Retina (tissue), 1 donor: ENCODE data around the gene PPIL6.

ENCODE experiments used
- DNase-seq: peaks from one replicate; pipeline ENCODE4 v3.0.0-alpha.2; 2016

PPIL6 gene

DNA sequence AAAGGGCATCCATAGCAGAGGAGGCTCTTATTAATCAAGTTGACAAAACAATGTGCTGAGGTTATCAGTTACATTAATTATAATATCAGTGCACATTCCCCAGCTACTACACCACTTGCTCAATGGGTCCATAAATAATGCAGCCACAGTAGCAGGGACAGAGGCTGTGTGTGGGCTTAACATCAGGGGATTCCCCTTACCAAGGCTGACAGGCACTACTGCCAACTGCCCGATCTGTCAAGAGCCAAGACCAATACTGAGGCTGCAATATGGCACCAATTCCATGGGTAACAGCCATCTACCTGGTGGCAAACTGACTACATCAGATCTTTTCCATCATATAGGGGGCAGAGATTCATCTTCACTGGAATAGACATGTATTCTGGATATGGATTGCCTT lies 80.1 kb downstream of the PPIL6 start:
- DNase-seq, result no peak

DNA sequence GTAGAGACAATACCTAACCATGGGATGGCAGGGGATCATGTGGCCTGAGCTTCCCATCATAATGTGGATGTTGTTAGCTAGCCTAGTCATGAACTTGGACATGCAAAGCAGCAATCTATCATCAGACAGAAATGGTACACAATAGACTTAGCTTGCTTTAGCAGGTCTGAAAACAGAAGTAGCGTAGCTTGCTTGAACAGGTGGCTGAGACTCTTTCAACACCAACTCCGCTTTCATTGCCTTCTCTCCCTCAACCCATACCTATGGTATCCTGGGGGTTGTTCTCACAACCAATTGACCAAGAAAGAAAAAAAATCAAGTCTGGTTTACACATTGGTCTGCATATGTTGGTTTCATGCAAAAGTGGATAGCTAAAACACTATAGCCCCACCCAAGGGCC lies 81.2 kb downstream of the PPIL6 start:
- DNase-seq, result no peak

DNA sequence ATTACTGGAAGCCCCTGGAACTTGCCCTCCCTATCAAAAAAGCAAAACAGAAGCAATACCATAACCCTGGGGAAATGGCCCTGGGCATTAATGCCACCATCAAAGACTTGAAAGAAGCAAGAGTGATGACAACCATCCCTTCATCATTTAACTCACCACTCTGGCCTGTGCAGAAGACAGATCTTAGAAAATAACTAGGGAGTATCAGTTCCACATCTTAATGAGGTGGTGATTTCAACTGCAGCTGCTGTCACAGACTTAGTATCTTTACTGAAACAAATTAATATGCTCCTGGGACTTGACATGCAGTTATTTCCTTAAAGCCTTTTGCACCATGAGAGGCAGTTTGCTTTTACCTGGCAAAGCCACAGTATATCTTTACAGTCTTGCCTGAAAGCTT lies 82.2 kb downstream of the PPIL6 start:
- no peak for DNase-seq

DNA sequence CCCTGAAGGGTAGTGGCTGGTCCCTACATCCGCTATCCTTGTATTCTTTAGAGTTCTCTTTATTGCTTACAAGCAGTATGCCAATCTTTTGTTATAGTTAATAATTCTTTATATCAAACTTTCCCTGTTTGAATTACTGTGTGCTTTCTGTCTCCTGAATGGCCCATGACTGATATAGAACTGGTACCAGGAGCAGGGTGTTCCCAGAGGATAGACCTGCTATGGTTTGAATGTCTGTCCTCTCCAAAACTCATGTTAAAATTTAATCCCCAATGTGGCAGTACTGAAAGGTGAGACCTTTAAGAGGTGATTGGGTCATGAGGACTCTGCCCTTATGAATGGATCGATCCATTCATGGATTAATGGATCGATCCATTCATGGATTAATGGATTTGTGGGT lies 84.2 kb downstream of the PPIL6 start:
- no peak for DNase-seq

DNA sequence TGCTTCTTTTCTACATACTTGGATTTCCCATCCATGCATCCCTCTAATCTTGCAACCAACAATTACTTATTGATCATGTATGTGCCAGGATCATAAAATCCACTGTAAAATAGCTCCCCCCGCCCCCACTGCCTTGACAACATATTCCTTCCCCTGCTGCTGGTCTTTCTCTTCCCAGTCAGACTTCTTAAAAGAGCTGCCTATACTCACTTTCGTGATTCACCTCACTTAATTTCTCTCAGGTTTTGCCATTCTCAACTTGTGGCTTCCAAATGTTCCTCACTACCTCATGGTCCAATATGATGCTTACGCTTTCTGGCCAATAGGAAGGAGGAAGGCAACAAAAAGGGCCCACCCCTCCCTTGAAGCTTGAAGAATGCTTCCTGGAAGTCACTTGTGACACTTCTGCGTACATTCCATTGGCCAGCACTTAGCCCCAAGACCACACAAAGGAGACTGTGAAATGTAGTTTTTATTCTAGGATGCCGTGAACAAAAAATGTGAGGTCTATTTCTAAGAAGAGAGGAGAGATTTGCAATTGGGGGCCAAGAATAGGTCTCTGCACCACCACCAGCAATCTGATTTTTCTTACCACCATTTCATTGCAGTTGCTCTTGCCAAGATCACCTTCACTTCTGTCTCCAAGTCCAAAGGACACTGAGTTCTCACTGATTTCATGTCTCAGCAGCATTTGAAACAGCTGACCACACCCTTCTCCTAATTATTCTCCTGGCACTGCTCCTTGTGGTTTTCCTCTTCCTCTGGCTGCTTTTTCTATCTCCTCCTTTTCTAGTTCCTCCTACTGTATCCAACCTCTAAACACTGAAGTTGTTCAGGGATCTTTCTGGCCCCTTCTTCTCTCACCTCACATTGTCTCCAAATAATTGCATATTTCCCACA lies 88.9 kb downstream of the PPIL6 start:
- no peak for DNase-seq

DNA sequence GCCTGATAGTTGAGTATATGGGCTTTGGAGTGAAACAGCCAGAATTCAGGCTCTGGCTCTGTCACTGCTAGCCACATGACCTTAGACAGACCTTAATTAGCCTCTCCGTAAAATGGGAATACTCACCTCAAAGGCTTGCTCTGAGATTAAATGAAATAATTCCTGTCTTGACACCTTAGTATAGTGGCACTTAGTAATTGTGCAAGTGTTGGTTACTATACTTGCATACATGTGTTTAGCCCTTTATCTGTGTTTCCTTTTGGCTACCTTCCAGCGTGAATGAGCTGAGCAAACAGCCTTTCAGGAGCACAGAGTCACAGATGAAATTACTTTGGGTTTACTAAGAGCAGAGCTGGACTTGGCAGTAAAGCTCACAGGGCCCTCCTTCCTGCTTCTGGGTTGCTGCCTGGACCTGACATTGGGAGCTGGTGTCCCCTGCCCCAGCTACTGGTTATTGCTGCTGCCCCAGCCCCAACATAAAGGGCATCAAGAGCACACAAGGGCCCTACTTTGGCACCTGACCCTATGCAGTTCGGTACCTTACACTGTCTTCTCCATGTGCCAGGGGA lies 90.9 kb downstream of the PPIL6 start:
- DNase-seq, result no peak

DNA sequence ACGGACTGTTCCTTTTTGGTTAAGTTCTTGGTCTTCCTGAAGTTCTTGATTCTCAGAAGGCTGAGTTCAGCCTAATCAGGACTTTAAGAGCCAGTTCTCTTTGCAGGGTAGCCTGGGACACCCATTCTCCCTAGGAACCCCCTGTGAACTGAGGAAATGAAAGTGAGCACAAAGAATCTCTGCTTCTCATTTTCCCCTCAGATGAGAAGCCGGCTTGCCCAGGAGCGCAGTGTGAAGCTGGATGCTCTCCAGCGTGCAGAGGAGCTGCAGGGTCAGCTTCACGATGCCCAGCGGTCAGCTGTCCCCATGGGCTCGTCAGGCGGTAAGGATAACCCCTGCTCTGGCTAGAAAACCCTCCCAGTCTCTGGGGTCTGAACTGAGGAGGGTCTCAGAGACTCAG lies 92.2 kb downstream of the PPIL6 start:
- DNase-seq, result no peak

DNA sequence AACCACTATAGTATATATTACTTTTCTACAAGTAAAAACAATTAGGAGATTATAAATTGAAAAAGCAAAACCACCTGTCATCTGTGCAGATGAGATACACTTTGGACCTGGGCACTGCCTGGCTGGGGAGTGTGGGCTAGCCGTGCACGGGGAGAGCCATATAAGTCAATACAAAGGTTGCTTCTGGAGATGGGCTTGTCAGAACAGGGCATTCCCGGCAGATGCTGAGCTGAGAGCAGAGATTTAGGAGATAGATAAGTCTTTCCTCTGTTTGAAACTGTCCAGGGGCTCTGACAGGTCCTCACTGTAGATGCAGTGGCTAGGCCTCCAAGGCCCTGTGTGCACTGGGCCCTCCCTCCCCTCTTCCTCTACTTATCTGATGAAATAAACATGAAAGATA lies 92.6 kb downstream of the PPIL6 start:
- no peak for DNase-seq

DNA sequence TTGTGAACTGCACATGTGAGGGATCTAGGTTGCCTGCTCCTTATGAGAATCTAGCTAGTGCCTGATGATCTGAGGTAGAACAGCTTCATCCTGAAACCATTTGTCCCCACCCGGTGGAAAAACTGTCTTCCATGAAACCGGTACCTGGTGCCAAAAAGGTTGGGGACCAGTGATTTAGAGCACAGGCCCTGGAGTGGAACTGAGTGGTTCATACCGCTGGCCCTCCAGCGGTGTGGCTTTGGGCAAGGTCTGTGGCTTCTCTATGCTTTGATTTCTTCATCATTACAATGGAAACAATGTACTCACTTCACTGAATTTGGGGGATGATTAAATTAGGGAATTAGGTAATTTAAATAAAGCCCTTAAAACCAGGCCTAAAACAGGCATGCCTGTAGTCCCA lies 94.4 kb downstream of the PPIL6 start:
- DNase-seq, result no peak

DNA sequence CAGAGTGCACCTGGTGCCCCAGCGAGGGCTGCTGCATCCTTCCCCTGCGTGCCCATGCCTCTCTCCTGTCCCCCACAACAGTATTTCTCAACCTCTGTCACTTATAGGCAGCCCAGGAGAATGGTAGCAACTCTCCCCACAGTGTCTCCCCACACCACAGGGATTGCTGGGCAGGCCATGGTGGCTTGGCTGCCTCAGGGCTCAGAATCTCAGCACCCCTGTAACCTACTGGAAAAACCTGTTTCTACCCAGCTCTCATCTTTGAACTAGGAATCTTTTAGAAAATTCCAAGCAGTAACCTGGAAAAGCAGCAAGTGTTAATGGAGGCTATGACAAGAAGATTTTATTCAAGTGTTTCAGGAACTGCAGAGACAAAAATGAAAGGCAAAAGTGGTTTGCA lies 96.2 kb downstream of the PPIL6 start:
- no peak for DNase-seq

DNA sequence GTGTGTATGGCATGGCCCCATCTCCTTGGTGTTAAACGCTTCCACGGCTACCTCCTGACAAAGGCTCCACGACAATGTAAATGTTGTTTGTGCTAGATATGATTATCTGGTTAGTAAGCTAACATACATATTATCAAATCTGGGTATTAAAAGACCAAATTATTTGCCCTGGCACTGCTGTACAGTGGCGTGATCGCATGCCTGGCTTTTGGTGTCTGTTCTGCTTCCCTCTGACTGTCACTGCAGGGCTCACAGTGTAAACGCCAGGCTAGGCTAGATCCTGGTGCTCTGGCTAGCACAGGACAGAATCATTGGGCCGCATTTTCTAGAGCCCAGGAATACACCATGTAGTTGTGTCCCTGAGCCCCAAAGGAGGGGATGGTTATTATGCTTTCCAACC lies 96.9 kb downstream of the PPIL6 start:
- no peak for DNase-seq

DNA sequence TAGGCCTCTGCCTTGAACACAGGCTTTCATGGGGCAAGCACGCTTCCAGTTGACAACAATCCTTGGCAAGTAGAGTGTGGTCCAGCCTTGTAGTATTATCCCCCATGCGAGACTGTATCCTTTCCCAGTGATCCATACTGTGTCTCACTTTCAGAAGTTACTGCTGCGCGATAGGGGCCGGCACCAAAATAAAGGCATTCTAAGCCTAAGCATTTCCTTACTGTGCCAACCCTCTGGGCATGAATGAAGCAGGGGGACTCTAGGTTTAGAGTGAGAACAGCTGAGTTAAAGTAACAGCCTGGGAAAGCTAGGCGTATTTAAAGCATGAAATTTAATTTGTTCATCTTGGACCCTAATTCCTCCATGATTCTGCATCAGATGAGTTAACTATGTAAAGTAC lies 97.5 kb downstream of the PPIL6 start:
- no peak for DNase-seq

DNA sequence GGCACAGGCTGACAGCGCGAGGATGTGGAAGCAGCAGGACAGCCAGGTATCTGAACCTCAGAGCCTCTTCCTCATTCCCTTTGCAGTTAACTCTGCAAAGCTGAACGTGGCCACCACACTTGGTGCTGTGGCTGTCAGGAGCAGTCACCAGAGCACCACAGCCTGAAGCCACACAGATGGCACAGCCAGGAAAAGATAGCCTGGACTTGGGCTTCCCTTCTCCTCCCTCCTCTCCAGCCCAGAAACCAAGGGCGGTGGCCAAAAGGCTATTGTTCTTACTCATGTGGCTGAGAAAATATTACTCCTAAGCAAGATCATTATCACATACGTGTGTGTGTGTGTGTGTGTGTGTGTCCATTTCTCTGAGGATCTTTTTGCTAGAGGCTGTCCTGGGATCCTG lies 97.9 kb downstream of the PPIL6 start:
- no peak for DNase-seq

DNA sequence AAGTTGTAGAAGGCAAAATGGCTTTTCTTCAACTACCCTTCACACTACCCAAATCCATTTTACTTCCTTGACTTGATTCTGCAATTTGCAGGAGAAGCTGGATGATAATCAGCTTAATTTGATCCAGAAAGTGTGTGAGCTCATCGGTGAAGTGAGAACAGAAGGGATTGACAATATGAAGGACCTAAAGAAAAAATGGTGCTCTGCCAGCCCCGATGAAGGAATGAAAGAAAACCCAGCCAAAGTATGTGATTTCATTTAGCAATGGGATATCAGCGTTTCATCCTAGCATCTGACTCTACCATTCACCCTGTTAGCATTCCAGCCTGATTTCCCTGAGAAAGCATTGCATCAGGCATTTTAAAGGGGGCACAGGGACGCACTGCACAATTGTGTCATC lies 99.6 kb downstream of the PPIL6 start:
- DNase-seq, result no peak
